ENCODE measurements around the gene GTPBP6.
"Not testable (repeated sequence)": the region's sequence is repeated elsewhere in the genome, so short reads cannot be mapped to it uniquely, and the experiment has no call there.

GTPBP6 gene

GRCh38 chrX:306614-307251 lies 11.9 kb downstream of the GTPBP6 start:
- 95 to 96% methylated on average over 3 of the region's 3 CpGs for WGBS, 2 experiments
- H3K36me3 ChIP-seq (ENCODE audit: control insufficient read depth, insufficient read depth, low read length) = peaks cover 48% of the 10 kb centered on the region
- not testable (repeated sequence) for H3K27me3 ChIP-seq (ENCODE audit: control insufficient read depth, insufficient read depth, low read length, poor library complexity, severe bottlenecking); H3K4me3 ChIP-seq (ENCODE audit: insufficient read depth, low read depth, low read length); H3K9me3 ChIP-seq (ENCODE audit: control insufficient read depth, low read length); H3K27ac ChIP-seq (ENCODE audit: insufficient read depth, low read depth, low read length, poor library complexity, severe bottlenecking); H3K4me1 ChIP-seq (ENCODE audit: control insufficient read depth, insufficient read depth, low read length)

- not testable (repeated sequence) for H3K27me3 ChIP-seq (ENCODE audit: control insufficient read depth, insufficient read depth, low read length, poor library complexity, severe bottlenecking); H3K4me3 ChIP-seq (ENCODE audit: insufficient read depth, low read depth, low read length); H3K9me3 ChIP-seq (ENCODE audit: control insufficient read depth, low read length); H3K27ac ChIP-seq (ENCODE audit: insufficient read depth, low read depth, low read length, poor library complexity, severe bottlenecking); H3K4me1 ChIP-seq (ENCODE audit: control insufficient read depth, insufficient read depth, low read length)
- peaks cover 43% of the 10 kb centered on the region for H3K36me3 ChIP-seq (ENCODE audit: control insufficient read depth, insufficient read depth, low read length)
- WGBS, 2 experiments = 94 to 95% methylated on average over 12 of the region's 12 CpGs
Observed at GRCh38 chrX:305781-306613, 12.6 kb downstream of the GTPBP6 start.

GRCh38 chrX:302975-303374 lies 15.6 kb downstream of the GTPBP6 start:
- no peak overlapping the region for H3K4me3 ChIP-seq (ENCODE audit: insufficient read depth, low read depth, low read length)
- no peaks in the 10 kb centered on the region for H3K4me1 ChIP-seq (ENCODE audit: control insufficient read depth, insufficient read depth, low read length)
- no peaks in the 10 kb centered on the region for H3K9me3 ChIP-seq (ENCODE audit: control insufficient read depth, low read length)
- H3K27ac ChIP-seq (ENCODE audit: insufficient read depth, low read depth, low read length, poor library complexity, severe bottlenecking) = no peak overlapping the region
- no peaks in the 10 kb centered on the region for H3K27me3 ChIP-seq (ENCODE audit: control insufficient read depth, insufficient read depth, low read length, poor library complexity, severe bottlenecking)
- H3K36me3 ChIP-seq (ENCODE audit: control insufficient read depth, insufficient read depth, low read length) = peaks cover 51% of the 10 kb centered on the region
- 91 to 93% methylated on average over 19 of the region's 19 CpGs for WGBS, 2 experiments

GRCh38 chrX:300334-300733 lies 18.3 kb downstream of the GTPBP6 start:
- WGBS, 2 experiments = 87 to 98% methylated on average over 5 to 7 of the region's 8 CpGs
- Histone ChIP-seq H3K27ac (ENCODE audit: insufficient read depth, low read depth, low read length, poor library complexity, severe bottlenecking) (no peak overlapping the region), H3K27me3 (ENCODE audit: control insufficient read depth, insufficient read depth, low read length, poor library complexity, severe bottlenecking) (no peaks in the 10 kb centered on the region), H3K4me3 (ENCODE audit: insufficient read depth, low read depth, low read length) (no peak overlapping the region), H3K4me1 (ENCODE audit: control insufficient read depth, insufficient read depth, low read length) (no peaks in the 10 kb centered on the region), H3K9me3 (ENCODE audit: control insufficient read depth, low read length) (no peaks in the 10 kb centered on the region), H3K36me3 (ENCODE audit: control insufficient read depth, insufficient read depth, low read length) (peaks cover 41% of the 10 kb centered on the region)

- Histone ChIP-seq H3K4me1 (ENCODE audit: control insufficient read depth, insufficient read depth, low read length) (no peaks in the 10 kb centered on the region), H3K27me3 (ENCODE audit: control insufficient read depth, insufficient read depth, low read length, poor library complexity, severe bottlenecking) (no peaks in the 10 kb centered on the region), H3K9me3 (ENCODE audit: control insufficient read depth, low read length) (no peaks in the 10 kb centered on the region), H3K27ac (ENCODE audit: insufficient read depth, low read depth, low read length, poor library complexity, severe bottlenecking) (no peak overlapping the region), H3K4me3 (ENCODE audit: insufficient read depth, low read depth, low read length) (no peak overlapping the region), H3K36me3 (ENCODE audit: control insufficient read depth, insufficient read depth, low read length) (peaks cover 48% of the 10 kb centered on the region)
- 97% methylated on average over 36 of the region's 36 CpGs for WGBS, 2 experiments
Observed at GRCh38 chrX:298993-299392, 19.6 kb downstream of the GTPBP6 start.

- H3K4me3 ChIP-seq (ENCODE audit: insufficient read depth, low read depth, low read length) = no peak overlapping the region
- H3K36me3 ChIP-seq (ENCODE audit: control insufficient read depth, insufficient read depth, low read length) = peaks cover 61% of the 10 kb centered on the region
Observed at GRCh38 chrX:295136-295535, 23.5 kb downstream of the GTPBP6 start.

GRCh38 chrX:292900-293897 lies 25.4 kb downstream of the GTPBP6 start:
- Histone ChIP-seq H3K36me3 (ENCODE audit: control insufficient read depth, insufficient read depth, low read length) (peaks cover 68% of the 10 kb centered on the region), H3K4me1 (ENCODE audit: control insufficient read depth, insufficient read depth, low read length) (no peaks in the 10 kb centered on the region), H3K4me3 (ENCODE audit: insufficient read depth, low read depth, low read length) (no peak overlapping the region), H3K27ac (ENCODE audit: insufficient read depth, low read depth, low read length, poor library complexity, severe bottlenecking) (no peak overlapping the region), H3K27me3 (ENCODE audit: control insufficient read depth, insufficient read depth, low read length, poor library complexity, severe bottlenecking) (no peaks in the 10 kb centered on the region), H3K9me3 (ENCODE audit: control insufficient read depth, low read length) (no peaks in the 10 kb centered on the region)
- 96% methylated on average over 47 of the region's 47 CpGs for WGBS, 2 experiments

More at GRCh38 chrX:295136-295535, 23.5 kb downstream of the GTPBP6 start:
- H3K27me3 ChIP-seq (ENCODE audit: control insufficient read depth, insufficient read depth, low read length, poor library complexity, severe bottlenecking) = no peaks in the 10 kb centered on the region
- H3K27ac ChIP-seq (ENCODE audit: insufficient read depth, low read depth, low read length, poor library complexity, severe bottlenecking) = no peak overlapping the region
- no peaks in the 10 kb centered on the region for H3K9me3 ChIP-seq (ENCODE audit: control insufficient read depth, low read length)
- WGBS, 2 experiments = 95% methylated on average over 21 of the region's 21 CpGs
- no peaks in the 10 kb centered on the region for H3K4me1 ChIP-seq (ENCODE audit: control insufficient read depth, insufficient read depth, low read length)

- 95 to 98% methylated on average over 29 of the region's 29 CpGs for WGBS, 2 experiments
- no peaks in the 10 kb centered on the region for H3K4me1 ChIP-seq (ENCODE audit: control insufficient read depth, insufficient read depth, low read length)
- no peak overlapping the region for H3K4me3 ChIP-seq (ENCODE audit: insufficient read depth, low read depth, low read length)
- no peaks in the 10 kb centered on the region for H3K9me3 ChIP-seq (ENCODE audit: control insufficient read depth, low read length)
- H3K36me3 ChIP-seq (ENCODE audit: control insufficient read depth, insufficient read depth, low read length) = peaks cover 75% of the 10 kb centered on the region
- no peaks in the 10 kb centered on the region for H3K27me3 ChIP-seq (ENCODE audit: control insufficient read depth, insufficient read depth, low read length, poor library complexity, severe bottlenecking)
- no peak overlapping the region for H3K27ac ChIP-seq (ENCODE audit: insufficient read depth, low read depth, low read length, poor library complexity, severe bottlenecking)
Observed at GRCh38 chrX:291411-291901, 27.1 kb downstream of the GTPBP6 start.

GRCh38 chrX:290476-291166 lies 28.0 kb downstream of the GTPBP6 start:
- H3K9me3 ChIP-seq (ENCODE audit: control insufficient read depth, low read length) = no peaks in the 10 kb centered on the region
- H3K4me1 ChIP-seq (ENCODE audit: control insufficient read depth, insufficient read depth, low read length) = no peaks in the 10 kb centered on the region
- H3K36me3 ChIP-seq (ENCODE audit: control insufficient read depth, insufficient read depth, low read length) = peaks cover 72% of the 10 kb centered on the region
- WGBS, 2 experiments = 94 to 95% methylated on average over 42 of the region's 42 CpGs
- H3K4me3 ChIP-seq (ENCODE audit: insufficient read depth, low read depth, low read length) = no peak overlapping the region
- no peak overlapping the region for H3K27ac ChIP-seq (ENCODE audit: insufficient read depth, low read depth, low read length, poor library complexity, severe bottlenecking)
- H3K27me3 ChIP-seq (ENCODE audit: control insufficient read depth, insufficient read depth, low read length, poor library complexity, severe bottlenecking) = no peaks in the 10 kb centered on the region
